Left cardiac atrium (tissue), 4 donors: ENCODE data around the gene HCAR3. TPM values are rescaled to one million over a fixed set of nuclear protein-coding genes. Genes with fewer than 3 reads are reported as not detected.
"Not testable (repeated sequence)": the region's sequence is repeated elsewhere in the genome, so short reads cannot be mapped to it uniquely, and the experiment has no call there.

Experiments
- ATAC-seq, 2 donors: fragments of 200-7000 bp; cut with Tn5 transposase; one replicate each; pipeline ENCODE4 v1.9.1; 2020; ENCODE audit warnings: mild to moderate bottlenecking in 2 of 2, moderate library complexity in 2 of 2
- DNase-seq: peaks from one replicate; pipeline ENCODE4 v3.0.0-alpha.2; 2020
- intact Hi-C, 2 donors: fragments of 100-400 bp; cut with DNase I; formaldehyde crosslinking; loops; one replicate each; pipeline versions ENCODE4 v1.14.1 to v1.15.1; 2022 to 2023
- long read RNA-seq: library from polyadenylated mRNA; unstranded; transcript quantifications from one replicate; pipeline ENCODE4 v2.0.0, GENCODE V29; 2021
- total RNA-seq, 2 donors: library from RNA; stranded (reverse); fragmentation: NEBNext Ultra II Directional; extraction: Animal tissue kit (Norgen Biotek cat#: 25700); gene quantifications; one replicate each; pipeline ENCODE4 v1.2.1, GENCODE V29; 2021
- donor health status: DM: no; HTN: yes; CAD: no.
- donor health status: DM: no; HTN: yes; CAD: no; lungs with severe emphysema.
- donor health status: DM: yes; HTN: yes; CAD: no.
- donor health status: Dilated cardiomyopathy.

The HCAR3 gene
- 1 to 10 TPM in 1 of 2 donors, under 1 TPM in 1; 0.29 to 1.4 TPM for total RNA-seq
- long read RNA-seq: 0 reads

- ATAC-seq, DNase-seq, intact Hi-C loops: not testable (repeated sequence)
Measured at GRCh38 chr12:122716658-122717057, at the start of gene HCAR3. Gene HCAR3, minus strand, starts transcription at chr12:122716811. Its CDS starts 74 bp downstream, at chr12:122716737.

DNA sequence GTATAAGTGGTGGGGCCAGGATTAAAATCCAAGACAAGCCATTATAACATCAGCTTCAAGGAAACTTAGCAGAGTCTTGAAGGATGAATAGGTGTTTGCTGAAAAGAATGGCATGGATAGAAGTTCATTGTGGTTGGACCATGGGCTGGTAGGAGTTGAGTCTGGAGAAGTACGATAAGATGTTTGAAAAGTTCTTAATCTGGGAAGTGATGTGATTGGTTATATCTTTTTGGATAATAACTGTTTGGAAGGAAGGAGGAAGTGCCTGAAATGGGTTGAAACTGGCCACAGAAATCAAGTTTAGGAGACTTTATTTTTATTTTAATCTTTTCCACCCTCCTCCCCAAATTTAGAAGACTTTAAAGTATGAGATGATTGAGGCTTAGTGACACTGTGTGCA lies 41.0 kb upstream of the HCAR3 start:
- no peak for ATAC-seq
- no peak for DNase-seq
- intact Hi-C loops: loop anchor here in 1 of 2 donors (10.0 kb wide), 1 partner anchor 233 kb away; the partner anchor contains the start of genes KNTC1 and RSRC2

DNA sequence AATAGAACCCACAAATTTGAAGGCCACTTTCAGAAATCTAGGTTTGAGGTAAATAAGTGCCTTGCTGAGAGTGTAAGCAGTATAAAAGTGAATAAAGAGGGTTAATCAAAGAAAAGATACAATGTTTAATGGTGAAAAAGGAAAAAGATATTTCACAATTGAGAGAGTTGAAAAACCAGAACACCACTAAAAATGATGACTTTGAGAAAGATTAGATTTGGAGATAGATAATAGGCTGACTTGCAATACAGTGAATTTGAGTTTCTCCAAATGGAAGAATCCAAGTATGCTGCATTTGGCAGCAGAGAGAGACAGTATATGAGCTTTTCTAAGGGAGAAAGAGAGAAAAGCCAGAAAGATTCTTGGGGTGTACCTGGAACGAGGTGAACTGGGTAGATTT lies 38.2 kb upstream of the HCAR3 start:
- intact Hi-C loops: loop anchor here in 1 of 2 donors (10.0 kb wide), 1 partner anchor 230 kb away; the partner anchor contains the start of genes KNTC1 and RSRC2
- DNase-seq: no peak
- no peak for ATAC-seq

GRCh38 chr12:122753319-122753650 lies 36.7 kb upstream of the HCAR3 start:
- ATAC-seq (no peak), DNase-seq (no peak)
- intact Hi-C loops: loop anchor here in 1 of 2 donors (2.0 to 10.0 kb wide), 2 partner anchors 114 to 228 kb away; partner anchors contain the start of genes KNTC1 and RSRC2

- intact Hi-C loops: loop anchor here in 1 of 2 donors (2.0 to 10.0 kb wide), 2 partner anchors 114 to 228 kb away; partner anchors contain the start of genes KNTC1 and RSRC2
- DNase-seq: peak; percentile 98
- ATAC-seq: peak; percentile 98 to 99
Measured at GRCh38 chr12:122752464-122753318, 36.1 kb upstream of the HCAR3 start, which contains the start of gene DENR. Gene DENR, plus strand, starts transcription at chr12:122752824. Its CDS starts 878 bp downstream, at chr12:122753702.

DNA sequence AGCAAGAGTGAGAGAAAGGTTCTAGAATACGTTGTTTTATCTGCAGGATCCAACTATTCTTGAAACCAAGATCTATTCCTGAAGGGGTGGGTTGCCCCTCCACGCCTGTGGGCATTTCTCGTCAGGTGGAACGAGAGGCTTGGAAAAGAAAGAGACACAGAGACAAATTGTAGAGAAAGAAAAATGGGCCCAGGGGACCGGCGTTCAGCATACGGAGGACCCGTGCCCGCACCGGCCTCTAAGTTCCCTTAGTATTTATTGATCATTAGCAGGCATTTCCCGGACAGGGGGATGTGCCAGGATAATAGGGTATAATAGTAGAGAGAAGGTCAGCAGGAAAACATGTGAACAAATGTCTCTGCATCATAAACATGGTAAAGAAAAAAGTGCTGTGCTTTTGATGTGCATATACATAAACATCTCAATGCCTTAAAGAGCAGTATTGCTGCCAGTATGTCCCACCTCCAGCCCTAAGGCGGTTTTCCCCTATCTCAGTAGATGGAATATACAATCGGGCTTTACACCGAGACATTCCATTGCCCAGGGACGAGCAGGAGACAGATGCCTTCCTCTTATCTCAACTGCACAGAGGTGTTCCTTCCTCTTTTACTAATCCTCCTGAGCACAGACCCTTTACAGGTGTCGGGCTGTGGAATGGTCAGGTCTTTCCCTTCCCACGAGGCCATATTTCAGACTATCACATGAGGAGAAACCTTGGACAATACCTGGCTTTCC lies 34.3 kb upstream of the HCAR3 start:
- ATAC-seq, DNase-seq: not testable (repeated sequence)
- intact Hi-C loops: loop anchor here in 1 of 2 donors (10.0 kb wide), 1 partner anchor 226 kb away; the partner anchor contains the start of genes KNTC1 and RSRC2

- DNase-seq (no peak), ATAC-seq (no peak)
- intact Hi-C loops: loop anchor here in 1 of 2 donors (10.0 kb wide), 1 partner anchor 225 kb away; the partner anchor contains the start of genes KNTC1 and RSRC2
Measured at GRCh38 chr12:122749569-122750332, 33.1 kb upstream of the HCAR3 start.

- ATAC-seq: no peak
- no peak for DNase-seq
- intact Hi-C loops: no loop called here
Measured at GRCh38 chr12:122747224-122748135, 30.9 kb upstream of the HCAR3 start.

- intact Hi-C loops: no loop called here
- ATAC-seq: no peak
- DNase-seq: no peak
Measured at GRCh38 chr12:122743895-122744525, 27.4 kb upstream of the HCAR3 start.

DNA sequence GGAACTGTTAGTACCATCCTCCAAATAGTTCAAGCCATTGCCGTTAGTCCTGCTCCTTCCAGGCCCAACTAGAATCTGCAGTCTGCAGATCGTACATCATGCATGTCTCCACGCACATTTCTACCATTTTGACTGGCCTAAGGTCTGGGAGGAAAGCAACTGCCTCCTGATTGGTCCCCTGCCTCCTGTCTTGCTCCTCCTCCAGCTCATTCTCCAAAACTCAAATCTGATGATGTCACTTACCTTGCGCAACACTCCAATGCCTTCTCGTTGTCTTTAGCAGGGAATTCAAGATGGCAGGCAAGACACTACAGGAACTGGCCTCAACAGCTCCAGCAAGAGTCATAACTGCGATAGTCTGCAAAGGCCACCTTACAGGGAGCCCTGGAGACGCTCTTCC lies 23.7 kb upstream of the HCAR3 start:
- no peak for DNase-seq
- ATAC-seq: no peak
- intact Hi-C loops: no loop called here

DNA sequence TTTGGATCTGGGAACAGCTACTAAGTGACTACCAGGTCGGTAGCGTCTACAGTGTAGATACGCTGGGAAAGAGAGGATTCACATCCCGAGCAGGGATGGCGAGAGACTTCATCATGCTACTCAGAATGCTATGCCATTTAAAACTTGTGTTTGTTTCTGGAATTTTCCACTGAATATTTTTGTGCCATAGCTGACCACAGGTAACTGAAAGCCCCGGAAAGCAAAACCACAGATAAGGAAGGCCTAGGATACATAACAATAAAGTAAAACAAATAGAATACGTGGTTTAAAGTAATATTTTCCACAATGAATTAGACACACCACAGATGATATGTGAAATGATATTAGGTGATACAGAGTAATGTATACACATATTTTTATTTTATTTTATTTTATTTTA lies 22.0 kb upstream of the HCAR3 start:
- DNase-seq (no peak), ATAC-seq (no peak)
- intact Hi-C loops: no loop called here

- DNase-seq (no peak), ATAC-seq (no peak)
- intact Hi-C loops: no loop called here
Measured at GRCh38 chr12:122732611-122733010, 16.0 kb upstream of the HCAR3 start.

- DNase-seq: no peak
- intact Hi-C loops: no loop called here
Measured at GRCh38 chr12:122732170-122732569, 15.6 kb upstream of the HCAR3 start.

DNA sequence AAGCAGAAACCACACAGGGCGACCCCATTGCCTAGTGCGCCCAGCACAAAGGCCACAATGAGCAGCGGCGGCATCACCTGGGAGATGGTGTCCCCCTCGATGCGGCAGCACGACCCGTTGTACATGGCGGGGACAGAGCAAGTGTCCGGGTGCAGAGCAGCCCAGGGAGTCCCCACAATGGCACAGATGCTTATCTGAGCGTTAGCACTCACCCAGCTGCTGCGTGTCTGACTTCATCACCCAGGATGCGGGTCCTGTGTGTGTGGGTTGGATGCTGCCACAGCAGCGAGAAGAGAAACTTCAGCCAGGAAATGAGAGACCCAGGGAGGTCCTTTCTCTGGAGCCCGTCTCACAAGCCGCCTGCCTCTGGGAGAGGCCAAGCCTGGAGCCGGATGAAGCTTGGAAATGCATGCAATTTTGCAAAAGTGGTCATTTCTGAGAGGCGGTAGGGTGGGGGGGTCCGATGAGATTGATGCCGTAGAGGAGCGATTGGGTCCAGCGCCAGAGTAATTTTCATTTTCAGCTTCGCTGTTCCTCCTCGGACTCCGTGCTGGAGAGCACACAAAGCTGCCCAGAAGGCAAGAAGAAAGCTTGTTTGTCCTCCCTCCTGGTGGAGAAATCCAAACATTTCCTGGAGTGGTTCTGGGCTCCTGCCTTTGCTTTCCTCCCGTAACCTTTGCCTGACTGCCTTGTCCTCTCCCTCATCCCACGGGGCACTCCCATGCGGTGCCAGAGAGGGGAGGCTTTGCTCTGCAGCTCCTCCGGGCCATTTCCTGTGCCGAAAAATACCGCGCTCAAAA lies 13.8 kb upstream of the HCAR3 start, which contains the start of gene HCAR1:
TSS of gene HCAR1 (minus strand) at position 630 of the 800 bp plus-strand sequence. CDS start at position 125, 505 bp downstream.
- peak; percentile 67 to 91 for ATAC-seq
- no peak for DNase-seq

More at GRCh38 chr12:122732170-122732569, 15.6 kb upstream of the HCAR3 start:
- no peak for ATAC-seq

GRCh38 chr12:122729583-122730214 lies 13.1 kb upstream of the HCAR3 start:
- ATAC-seq (no peak), DNase-seq (no peak)
- intact Hi-C loops: no loop called here

More for the DNA sequence above, 13.8 kb upstream of the HCAR3 start, which contains the start of gene HCAR1:
- intact Hi-C loops: no loop called here

DNA sequence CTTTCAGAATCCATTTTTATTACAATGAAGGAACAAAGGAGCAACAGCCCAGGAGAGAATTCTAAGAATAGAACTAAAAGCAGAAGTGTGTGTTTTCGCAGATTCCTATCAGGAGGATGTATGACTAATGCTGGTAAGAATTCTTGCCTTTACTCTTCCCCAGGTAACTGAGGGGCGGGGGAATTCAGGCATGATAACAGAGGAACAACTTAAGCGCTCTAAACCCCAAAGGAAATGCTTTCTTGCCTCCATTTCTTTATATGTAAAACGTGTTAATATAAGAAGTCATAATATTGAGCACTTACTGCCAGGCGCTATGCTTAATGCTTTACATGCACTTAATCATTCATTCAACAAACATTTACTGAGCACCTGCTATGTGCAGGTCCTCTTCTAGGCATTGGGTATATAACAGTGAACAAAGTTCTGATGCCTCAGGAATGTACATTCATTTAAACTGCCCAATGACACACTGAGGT lies 9.5 kb upstream of the HCAR3 start:
- ATAC-seq: no peak
- intact Hi-C loops: no loop called here
- DNase-seq: no peak
